ENCODE results near the gene RPS19. TPM values are rescaled to one million over a fixed set of nuclear protein-coding genes. Genes with fewer than 3 reads are reported as not detected.

Gene RPS19
- total RNA-seq, 4 donors from 2014 or later, result 893 to 1,378 (median 1,179) TPM

GRCh38 chr19:41893899-41894298, 33.8 kb downstream of the RPS19 start:
- H3K9me3 ChIP-seq, result no peaks in the 10 kb centered on the region
- intact Hi-C loops (cut with DNase I), result no loop called here
- no peaks in the 10 kb centered on the region for H3K4me1 ChIP-seq
- WGBS, result 87% methylated on average over 6 of the region's 6 CpGs
- DNase-seq (ENCODE audit: extremely low spot score), result no peak
- H3K27ac ChIP-seq (replicated peaks in 1 of 4), result no peak overlapping the region
- TF ChIP-seq CTCF (IDR thresholded peaks at IDR 0.05), result no peak
- no peak for TF ChIP-seq POLR2AphosphoS5 (IDR thresholded peaks at IDR 0.05)
- TF ChIP-seq EP300 (IDR thresholded peaks at IDR 0.05), result no peak
- TF ChIP-seq POLR2A (IDR thresholded peaks at IDR 0.05; ENCODE audit: low read depth), result no peak
- no peaks in the 10 kb centered on the region for H3K27me3 ChIP-seq
- H3K4me3 ChIP-seq, result no peak overlapping the region
- H3K36me3 ChIP-seq, result peaks cover 57 to 93% (median 83%) of the 10 kb centered on the region in 4 donors

DNA sequence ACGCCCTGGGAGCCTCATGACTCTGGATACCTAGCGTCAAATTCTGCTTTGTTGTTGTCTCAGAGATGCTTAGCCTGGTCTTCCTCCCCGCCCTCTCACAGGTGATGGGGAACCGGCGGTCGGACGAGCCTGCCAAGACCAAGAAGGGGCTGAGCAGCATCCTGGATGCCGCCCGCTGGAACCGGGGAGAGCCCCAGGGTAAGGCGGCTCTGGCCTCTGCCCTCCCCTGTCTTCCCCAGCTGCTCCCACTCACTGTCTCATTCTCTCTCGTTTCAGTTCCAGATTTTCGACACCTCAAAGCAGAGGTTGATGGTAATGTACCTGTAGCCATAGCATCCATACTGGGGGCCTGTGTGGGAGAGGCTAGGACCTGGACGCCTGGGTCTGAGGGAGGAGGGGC, 34.3 kb downstream of the RPS19 start:
- DNase-seq (ENCODE audit: extremely low spot score), result no peak
- no peaks in the 10 kb centered on the region for H3K4me1 ChIP-seq
- 69% methylated on average over 9 of the region's 14 CpGs for WGBS
- intact Hi-C loops (cut with DNase I), result no loop called here
- no peak overlapping the region for H3K4me3 ChIP-seq
- no peaks in the 10 kb centered on the region for H3K9me3 ChIP-seq
- peaks cover 57 to 93% (median 83%) of the 10 kb centered on the region in 4 donors for H3K36me3 ChIP-seq
- H3K27me3 ChIP-seq, result no peaks in the 10 kb centered on the region
- no peak overlapping the region for H3K27ac ChIP-seq (replicated peaks in 1 of 4)
- TF ChIP-seq CTCF (IDR thresholded peaks at IDR 0.05), result no peak
- no peak for TF ChIP-seq EP300 (IDR thresholded peaks at IDR 0.05)
- no peak for TF ChIP-seq POLR2AphosphoS5 (IDR thresholded peaks at IDR 0.05)
- TF ChIP-seq POLR2A (IDR thresholded peaks at IDR 0.05; ENCODE audit: low read depth), result no peak

GRCh38 chr19:41895745-41896580, 35.9 kb downstream of the RPS19 start:
- Histone ChIP-seq H3K27me3 (no peaks in the 10 kb centered on the region), H3K9me3 (no peaks in the 10 kb centered on the region), H3K4me1 (no peaks in the 10 kb centered on the region), H3K4me3 (no peak overlapping the region), H3K27ac (replicated peaks in 1 of 4) (no peak overlapping the region), H3K36me3 (peaks cover 68 to 94% (median 86%) of the 10 kb centered on the region in 4 donors)
- intact Hi-C loops (cut with DNase I), result no loop called here
- 80% methylated on average over 8 of the region's 19 CpGs for WGBS
- TF ChIP-seq POLR2AphosphoS5 (IDR thresholded peaks at IDR 0.05) (no peak), EP300 (IDR thresholded peaks at IDR 0.05) (no peak), POLR2A (IDR thresholded peaks at IDR 0.05; ENCODE audit: low read depth) (no peak), CTCF (IDR thresholded peaks at IDR 0.05) (no peak)
- DNase-seq (ENCODE audit: extremely low spot score), result no peak

DNA sequence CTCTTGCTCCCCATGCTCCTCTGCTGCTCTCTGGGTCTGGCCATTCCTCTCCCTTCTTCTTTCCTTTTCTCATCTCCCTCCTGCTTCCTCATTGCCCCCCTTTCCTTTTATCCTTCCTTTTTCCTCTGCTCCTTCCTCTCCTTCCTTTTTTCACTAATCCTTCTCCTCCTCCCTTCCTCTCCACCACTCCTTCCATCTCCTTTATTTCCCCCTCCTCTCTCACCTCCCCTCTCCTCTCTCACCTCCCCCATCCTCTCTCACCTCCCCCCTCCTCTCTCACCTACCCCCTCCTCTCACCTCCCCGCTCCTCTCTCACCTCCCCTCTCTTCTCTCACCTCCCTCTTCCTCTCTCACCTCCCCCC, 36.5 kb downstream of the RPS19 start:
- no peak for TF ChIP-seq CTCF (IDR thresholded peaks at IDR 0.05)
- TF ChIP-seq EP300 (IDR thresholded peaks at IDR 0.05), result no peak
- no peak for TF ChIP-seq POLR2AphosphoS5 (IDR thresholded peaks at IDR 0.05)
- no peak for TF ChIP-seq POLR2A (IDR thresholded peaks at IDR 0.05; ENCODE audit: low read depth)
- H3K4me3 ChIP-seq, result no peak overlapping the region
- H3K9me3 ChIP-seq, result no peaks in the 10 kb centered on the region
- no peaks in the 10 kb centered on the region for H3K4me1 ChIP-seq
- H3K27me3 ChIP-seq, result no peaks in the 10 kb centered on the region
- no peak overlapping the region for H3K27ac ChIP-seq (replicated peaks in 1 of 4)
- H3K36me3 ChIP-seq, result peaks cover 74 to 95% (median 89%) of the 10 kb centered on the region in 4 donors
- intact Hi-C loops (cut with DNase I), result no loop called here
- DNase-seq (ENCODE audit: extremely low spot score), result no peak
- 92% methylated on average over 1 of the region's 1 CpG for WGBS

Data from esophagus muscularis mucosa (tissue), 4 donors.